Fibroblast of pulmonary artery (primary cell): ENCODE results near the gene OLFM1.

Source experiments
- DNase-seq: peaks from one replicate; pipeline ENCODE4 v3.0.0-alpha.2; 2010; ENCODE audit warnings: low read depth
- H3K4me3 ChIP-seq: replicated peaks from 2 replicates; pipeline ENCODE4 v1.5.1; 2011; ENCODE audit warnings: low read depth, mild to moderate bottlenecking, control low read depth, low read length, moderate library complexity
- CTCF ChIP-seq: IDR thresholded peaks from 2 replicates; pipeline ENCODE4 v1.5.1; 2011; ENCODE audit warnings: mild to moderate bottlenecking, control low read depth, low read length, inconsistent platforms; ENCODE audit errors: missing control alignments

The OLFM1 gene

GRCh38 chr9:135127718-135128670, 40.5 kb downstream of the OLFM1 start:
- no peak for DNase-seq
- TF ChIP-seq CTCF = no peak
- H3K4me3 ChIP-seq = no peak overlapping the region

- no peak overlapping the region for H3K4me3 ChIP-seq
- no peak for TF ChIP-seq CTCF
- no peak for DNase-seq
These were observed 41.7 kb downstream of the OLFM1 start for GRCh38 chr9:135129137-135129695.

GRCh38 chr9:135130207-135130976, 42.9 kb downstream of the OLFM1 start:
- peak; percentile 4 for DNase-seq
- TF ChIP-seq CTCF = no peak
- no peak overlapping the region for H3K4me3 ChIP-seq

- no peak for DNase-seq
- no peak overlapping the region for H3K4me3 ChIP-seq
- no peak for TF ChIP-seq CTCF
These were observed 44.0 kb downstream of the OLFM1 start for GRCh38 chr9:135131488-135131887.

GRCh38 chr9:135132008-135132407, 44.5 kb downstream of the OLFM1 start:
- H3K4me3 ChIP-seq = no peak overlapping the region
- TF ChIP-seq CTCF = no peak
- DNase-seq = no peak

- no peak for DNase-seq
- no peak for TF ChIP-seq CTCF
- H3K4me3 ChIP-seq = no peak overlapping the region
These were observed 47.0 kb downstream of the OLFM1 start for GRCh38 chr9:135134268-135135022.
